GM18511 (cell line): ENCODE data around the gene PPM1M.

Experiments
- ATAC-seq: cut with Tn5 transposase; IDR thresholded peaks from one replicate; pipeline ENCODE4 v1.9.1; 2021; ENCODE audit warnings: mild to moderate bottlenecking, moderate library complexity; ENCODE audit not compliant: unreplicated experiment

The PPM1M gene

DNA sequence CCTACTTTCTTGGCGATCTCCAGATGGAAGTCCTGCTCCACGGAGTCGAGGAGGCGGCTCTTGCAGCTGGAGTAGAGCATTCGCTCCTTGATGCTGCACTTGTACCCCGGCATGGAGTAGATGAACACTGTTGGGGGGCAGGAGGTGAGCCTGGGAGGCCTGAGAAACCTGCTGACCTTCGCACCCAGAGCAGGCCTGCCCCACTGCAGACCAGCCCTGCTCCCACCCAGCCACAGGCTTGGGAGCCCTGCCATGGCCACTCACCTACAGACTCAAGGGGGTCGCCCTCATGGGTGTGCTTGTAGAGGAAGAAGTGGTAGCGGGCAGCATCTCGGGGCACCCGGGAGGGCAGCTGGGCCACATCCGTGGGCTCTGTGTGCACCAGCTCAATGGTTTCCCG is 15.9 kb upstream of the PPM1M start:
- ATAC-seq = no peak

DNA sequence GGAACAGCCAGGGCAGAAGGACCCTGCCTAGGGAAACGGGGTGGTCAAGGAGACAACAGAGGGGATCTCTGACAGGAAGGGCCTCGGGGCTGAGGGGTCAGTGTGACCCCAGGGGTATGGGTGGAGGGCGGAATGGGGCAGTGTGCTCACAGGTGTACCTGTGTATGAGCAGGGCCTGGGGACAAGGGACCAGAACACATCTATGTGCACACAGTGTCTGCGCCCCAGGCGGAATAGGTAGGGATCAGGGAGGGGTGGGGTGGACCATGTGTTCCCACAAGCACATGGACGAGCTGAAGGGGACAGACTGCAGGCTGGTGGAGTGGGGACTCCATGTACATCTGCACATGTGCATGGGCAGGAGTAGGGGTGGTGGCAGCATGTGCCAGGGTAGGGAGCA is 15.1 kb upstream of the PPM1M start:
- ATAC-seq = no peak

- no peak for ATAC-seq
Measured at GRCh38 chr3:52230889-52231499, 14.6 kb upstream of the PPM1M start.

- no peak for ATAC-seq
Measured at GRCh38 chr3:52231502-52232278, 13.9 kb upstream of the PPM1M start.

DNA sequence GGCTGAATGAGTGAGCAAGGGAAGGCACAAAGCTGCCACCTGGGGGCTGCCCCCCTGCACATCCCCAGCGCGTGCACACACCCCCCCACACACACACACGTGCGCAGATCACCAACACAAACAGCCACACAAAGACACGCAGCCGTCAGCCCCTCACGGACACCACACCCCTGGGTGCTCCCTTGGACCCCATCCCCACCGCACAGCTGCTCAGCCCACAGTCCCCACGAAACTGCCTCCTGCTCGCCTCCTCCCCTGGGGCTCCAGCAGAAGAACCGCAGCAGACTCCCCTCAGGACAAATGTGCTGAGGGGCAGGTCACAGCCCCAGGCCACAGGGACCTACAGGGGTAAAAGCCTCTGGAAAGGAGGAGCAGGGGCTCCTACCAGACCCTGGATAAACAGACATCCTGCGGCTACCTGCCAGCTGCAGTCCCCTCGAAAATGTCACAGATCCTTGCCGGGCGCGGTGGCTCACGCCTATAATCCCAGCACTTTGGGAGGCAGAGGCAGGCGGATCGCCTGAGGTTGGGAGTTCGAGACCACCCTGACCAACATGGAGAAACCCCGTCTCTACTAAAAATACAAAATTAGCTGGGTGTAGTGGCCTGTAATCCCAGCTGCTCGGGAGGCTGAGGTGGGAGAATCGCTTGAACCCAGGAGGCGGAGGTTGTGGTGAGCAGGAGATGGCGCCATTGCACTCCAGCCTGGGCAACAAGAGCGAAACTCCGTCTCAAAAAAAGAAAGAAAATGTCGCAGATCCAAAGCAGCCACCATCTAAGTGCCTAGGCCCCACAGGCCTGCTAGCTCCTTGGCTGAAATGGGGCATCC is 13.1 kb upstream of the PPM1M start:
- ATAC-seq = no peak

DNA sequence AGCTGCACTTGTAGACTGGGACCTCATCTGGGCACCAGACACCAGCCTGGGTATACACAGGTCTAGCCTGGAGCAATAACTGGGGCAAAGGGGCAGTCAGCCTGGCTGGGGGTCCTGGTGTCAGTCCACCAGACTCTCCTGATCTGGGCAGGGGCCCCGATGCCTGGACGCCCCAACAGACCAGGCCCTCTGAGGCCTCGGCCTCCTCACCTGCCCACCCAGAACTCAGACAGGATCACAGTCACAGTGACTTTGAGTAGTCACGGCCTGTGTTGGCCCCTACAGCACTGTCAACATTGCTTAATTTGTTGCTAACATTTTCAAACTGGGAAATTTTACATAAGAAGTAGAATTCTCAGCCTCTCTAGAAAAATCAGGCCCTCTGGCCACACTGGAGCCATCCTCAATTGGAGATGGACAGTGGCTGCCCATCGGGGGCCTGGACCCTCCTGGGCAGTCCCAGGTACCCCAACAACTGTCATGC is 12.4 kb upstream of the PPM1M start:
- no peak for ATAC-seq

GRCh38 chr3:52233968-52234367 is 11.6 kb upstream of the PPM1M start:
- ATAC-seq = no peak

DNA sequence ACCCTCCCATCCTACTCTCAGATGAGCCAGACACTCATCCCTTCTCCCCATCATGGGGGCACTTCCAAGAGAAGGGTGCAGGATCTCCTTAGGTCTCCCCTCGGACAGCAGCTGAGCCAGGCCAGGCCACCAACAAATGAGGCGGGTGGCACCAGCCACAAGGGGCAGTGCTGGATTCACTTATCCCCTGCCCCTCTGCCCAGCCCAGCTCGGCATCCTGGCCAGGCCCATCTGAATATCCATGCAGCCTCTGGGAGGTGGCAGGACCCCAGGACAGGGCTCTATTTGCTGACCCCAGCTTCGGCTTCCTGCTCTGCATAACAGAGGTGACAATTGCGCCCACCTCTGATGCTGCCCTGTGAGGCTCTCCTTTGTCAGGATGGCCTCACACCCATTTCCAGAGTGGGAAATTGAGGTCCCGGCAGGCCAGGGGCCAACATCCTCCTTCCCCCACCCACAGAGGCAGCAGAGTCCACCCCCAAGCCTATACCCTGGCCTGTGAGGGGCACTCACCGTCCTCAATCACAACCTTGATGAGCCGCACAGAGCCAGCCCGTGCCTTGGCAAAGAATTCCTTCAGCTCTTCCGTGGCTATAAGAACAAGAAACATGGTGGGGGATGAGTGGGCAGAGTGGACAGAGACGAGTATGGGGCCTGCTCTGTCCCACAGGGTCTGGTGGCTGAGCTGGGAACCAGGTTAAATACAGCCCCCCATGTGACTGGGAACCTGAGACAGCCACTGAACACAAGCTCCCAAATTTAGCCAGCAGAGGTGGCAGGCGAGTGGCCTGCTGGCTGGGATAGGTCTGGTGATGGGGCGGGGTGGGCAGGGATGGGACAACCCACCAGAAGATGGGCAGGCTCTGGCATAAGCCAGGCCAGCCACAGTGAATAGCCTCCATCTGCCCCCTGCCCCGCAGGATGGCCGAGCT is 10.8 kb upstream of the PPM1M start:
- no peak for ATAC-seq

DNA sequence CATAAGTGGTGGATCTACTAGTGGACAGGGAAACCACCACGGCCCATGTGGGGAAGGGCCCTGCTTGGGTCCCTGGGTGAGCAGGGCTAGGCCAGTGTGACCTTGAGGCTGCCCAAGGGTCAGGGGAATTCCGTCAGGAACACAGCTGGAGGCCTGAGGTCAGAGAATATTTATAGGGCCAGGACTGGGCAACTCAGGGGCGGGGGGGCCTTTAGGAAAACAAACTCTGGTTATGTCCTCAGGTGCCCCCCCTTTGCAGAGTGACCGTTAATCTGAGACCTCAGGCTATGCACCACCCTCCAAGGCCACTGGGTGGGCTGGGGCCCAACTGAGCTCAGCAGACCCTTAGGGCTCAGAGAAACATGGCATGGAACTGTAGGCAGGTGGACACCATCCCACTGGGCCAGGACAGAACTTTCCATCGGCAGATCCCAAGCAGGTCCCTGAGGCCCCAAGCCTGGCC is 9.1 kb upstream of the PPM1M start:
- ATAC-seq = no peak

DNA sequence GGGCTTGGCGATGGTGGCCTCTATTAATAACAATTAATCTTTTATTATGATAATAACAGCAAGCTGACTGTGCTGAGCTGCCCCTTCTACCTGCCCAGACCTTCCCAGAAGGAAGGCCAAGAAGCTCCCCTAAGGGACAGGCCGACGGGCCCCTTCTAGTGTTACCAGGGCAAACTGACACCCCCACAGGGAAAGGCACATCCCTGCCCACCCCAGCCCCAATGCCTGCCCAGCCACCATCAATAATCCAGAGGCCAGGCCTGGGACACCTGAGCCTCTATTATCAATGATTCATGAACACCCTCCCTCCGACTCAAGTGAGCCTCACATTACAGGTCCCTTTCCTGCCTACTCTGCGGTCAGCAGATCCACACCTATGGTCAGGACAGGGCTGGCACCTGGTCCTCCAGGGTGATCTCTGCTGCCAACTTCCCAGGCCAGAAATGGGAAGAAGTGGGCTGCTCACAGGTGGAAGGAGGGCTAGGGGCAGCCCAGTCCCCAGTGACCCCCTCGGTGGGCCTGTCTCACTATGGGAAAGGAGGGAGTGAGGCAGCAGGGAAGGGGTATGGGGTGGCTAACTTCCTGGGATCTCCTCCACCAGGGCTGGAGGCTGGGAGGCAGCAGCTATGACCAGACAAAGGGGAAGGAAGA is 8.4 kb upstream of the PPM1M start:
- ATAC-seq = no peak

DNA sequence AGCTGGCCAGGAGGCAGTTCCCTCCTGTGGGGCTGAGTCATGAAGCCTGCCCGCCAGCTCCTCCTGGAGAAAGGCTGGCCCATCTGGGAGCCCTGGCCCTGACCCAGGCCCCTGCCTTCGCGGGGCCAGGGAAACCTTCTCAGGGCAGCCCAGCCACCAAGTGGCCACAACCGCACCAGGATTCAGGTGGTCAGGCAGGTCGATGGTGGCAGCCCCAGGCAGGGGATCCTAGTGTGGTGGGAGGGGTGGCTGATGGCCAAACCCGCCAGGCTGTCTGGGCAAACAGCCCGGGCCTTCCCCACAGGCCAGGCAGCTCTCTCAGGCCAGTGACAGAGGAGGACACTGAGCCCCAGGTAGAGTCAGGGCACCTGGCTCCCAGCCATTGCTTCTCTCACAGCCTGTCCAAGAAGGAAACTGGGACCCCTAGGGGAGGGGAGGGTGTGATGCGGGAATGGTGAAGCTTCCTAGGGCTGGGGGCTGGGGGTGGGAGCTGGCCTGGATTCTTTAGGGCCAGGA is 7.8 kb upstream of the PPM1M start:
- no peak for ATAC-seq

DNA sequence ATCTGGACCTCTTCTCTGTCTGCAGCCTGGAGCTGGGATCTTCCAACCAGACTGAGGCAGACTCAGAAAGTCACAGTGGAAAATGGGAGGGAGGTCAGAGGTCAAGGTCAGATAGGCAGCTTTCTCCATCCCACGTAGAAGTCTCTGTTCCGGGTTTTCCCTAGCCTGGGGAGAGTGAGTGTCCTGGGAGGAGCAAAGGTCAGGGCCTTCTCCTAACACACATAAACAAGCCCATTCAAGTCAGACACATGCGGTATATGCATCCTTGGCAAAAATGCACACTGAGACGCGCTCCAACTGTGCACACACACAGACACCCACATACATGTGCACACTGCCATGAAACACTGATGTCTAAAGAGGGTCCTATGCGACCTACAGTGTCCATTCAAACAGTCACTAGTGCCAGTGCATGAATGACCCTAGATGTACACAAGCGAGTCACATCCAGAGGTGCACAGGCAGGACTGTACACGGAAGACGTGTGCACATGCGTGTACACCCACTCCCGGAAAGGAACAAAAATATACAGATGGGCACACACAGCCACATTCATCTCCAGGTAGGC is 7.3 kb upstream of the PPM1M start:
- no peak for ATAC-seq

DNA sequence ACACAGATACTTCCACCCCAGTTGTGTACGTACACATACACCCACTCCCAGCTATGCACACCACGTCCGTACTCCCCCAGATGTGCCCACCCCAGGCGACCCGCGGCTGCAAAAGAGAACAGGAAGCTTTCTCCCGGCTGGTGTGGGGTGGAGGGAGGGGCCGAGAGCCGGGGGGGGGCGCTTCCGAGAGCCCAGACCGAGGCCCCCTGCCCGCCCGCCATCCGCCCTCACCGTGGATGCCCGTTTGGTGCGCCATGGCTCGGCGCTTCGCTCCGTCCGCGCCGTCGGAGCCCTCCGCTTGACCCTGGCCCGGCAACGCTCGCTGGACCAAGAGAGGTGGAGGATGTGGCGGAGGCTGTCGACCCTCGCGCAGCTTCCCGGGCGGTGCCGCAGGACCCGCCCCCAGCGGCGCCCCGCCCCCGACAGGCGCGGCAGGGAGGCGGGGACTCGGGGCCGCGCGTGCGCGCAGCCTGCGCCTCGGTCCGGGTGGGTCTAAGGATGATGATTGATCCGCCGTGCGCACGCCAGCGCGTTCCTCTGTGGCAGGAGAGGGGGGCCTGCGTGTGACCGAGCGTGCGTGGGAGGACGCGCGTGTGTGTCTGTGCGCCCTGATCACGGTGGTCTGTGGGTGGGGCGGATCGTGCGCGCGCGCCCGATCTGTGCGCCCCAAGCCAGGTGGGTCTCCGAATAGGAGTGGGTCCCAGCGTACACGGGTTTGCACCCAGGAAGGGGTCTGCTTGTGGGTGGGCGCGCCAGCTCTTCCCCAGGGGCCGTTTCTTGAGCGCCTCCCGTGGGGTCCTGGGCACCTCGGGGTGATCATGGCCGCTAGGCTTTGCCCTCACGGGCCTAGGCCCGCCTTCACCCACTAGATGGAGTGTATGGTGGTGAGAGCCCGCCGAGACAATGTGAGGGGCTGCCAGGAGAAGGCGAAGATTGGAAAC is 6.5 kb upstream of the PPM1M start, which contains the start of gene TWF2:
Gene TWF2, minus strand, starts transcription at position 398 of the 941 bp plus-strand sequence. Its CDS starts 142 bp downstream, at position 256.
- peak; percentile 81 for ATAC-seq

GRCh38 chr3:52240059-52240885 is 5.3 kb upstream of the PPM1M start:
- ATAC-seq = no peak

GRCh38 chr3:52240886-52241370 is 4.6 kb upstream of the PPM1M start:
- no peak for ATAC-seq

DNA sequence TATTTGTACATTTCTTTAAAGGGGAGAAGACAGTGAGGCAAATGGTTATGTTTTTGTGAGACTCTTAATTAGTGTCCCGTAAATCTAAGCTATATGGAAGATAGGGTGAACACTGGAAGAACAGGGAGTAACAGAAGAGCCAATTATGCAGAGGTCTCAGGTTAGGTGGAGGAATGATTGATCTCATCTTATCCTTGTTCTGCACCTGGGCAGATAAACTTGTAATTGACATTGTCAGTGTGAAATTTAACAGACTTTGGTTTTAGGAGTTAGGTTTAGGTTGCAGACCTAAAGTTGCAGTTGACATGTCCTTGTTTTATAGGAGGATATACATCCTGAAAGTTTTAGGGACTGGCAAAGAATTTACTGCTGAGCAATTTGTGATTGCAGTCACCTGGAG is 3.5 kb upstream of the PPM1M start:
- ATAC-seq = no peak
